ENCODE measurements around the gene CABP2. TPM values are rescaled to one million over a fixed set of nuclear protein-coding genes. Genes with fewer than 3 reads are reported as not detected.

Gene CABP2
- total RNA-seq, 1 donor = not detected

DNA sequence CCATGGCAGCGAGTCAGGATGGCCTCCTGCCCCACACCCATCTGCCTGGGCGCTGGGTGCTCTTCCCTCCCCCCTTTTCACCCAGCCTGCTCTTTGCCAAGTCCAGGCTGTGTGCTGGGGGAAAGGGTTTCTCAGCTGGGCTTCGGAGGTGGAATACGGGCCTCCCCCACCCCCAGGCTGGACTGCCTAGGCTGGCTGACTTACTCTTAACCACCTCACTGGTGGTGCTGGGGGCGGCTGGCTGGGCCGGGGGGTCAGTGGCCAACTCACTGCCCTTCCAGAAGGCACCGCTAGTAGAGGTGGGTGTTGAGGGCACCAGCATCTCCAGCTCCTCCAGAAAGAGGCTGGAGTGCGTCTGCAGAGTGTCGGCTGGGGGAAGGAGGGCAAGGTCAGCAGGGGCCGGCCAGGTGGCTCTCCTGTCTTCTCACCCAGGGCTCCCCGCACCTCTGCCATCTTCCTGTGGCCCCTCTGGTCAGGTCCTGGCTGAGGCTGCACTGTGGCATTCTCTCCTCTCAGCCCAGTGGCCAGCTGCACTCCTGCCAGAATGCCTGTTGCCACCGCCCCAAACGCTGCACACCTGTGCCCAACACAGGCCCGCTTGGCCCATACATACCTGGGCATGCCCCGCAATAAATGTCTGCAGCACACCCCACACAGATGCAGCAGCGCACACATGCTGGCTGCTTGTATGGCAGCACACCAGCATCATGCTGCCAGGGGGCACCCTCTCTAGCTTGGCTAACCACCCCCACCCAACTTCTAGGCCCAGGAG, 27.8 kb downstream of the CABP2 start:
- TF ChIP-seq, protein P1, sequence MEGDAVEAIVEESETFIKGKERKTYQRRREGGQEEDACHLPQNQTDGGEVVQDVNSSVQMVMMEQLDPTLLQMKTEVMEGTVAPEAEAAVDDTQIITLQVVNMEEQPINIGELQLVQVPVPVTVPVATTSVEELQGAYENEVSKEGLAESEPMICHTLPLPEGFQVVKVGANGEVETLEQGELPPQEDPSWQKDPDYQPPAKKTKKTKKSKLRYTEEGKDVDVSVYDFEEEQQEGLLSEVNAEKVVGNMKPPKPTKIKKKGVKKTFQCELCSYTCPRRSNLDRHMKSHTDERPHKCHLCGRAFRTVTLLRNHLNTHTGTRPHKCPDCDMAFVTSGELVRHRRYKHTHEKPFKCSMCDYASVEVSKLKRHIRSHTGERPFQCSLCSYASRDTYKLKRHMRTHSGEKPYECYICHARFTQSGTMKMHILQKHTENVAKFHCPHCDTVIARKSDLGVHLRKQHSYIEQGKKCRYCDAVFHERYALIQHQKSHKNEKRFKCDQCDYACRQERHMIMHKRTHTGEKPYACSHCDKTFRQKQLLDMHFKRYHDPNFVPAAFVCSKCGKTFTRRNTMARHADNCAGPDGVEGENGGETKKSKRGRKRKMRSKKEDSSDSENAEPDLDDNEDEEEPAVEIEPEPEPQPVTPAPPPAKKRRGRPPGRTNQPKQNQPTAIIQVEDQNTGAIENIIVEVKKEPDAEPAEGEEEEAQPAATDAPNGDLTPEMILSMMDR (IDR thresholded peaks at IDR 0.05; ENCODE audit: insufficient read depth, low read length) = no peak
- no peak overlapping the region for H3K4me3 ChIP-seq (ENCODE audit: low read depth, low read length)
- DNase-seq (ENCODE audit: low read depth) = no peak

DNA sequence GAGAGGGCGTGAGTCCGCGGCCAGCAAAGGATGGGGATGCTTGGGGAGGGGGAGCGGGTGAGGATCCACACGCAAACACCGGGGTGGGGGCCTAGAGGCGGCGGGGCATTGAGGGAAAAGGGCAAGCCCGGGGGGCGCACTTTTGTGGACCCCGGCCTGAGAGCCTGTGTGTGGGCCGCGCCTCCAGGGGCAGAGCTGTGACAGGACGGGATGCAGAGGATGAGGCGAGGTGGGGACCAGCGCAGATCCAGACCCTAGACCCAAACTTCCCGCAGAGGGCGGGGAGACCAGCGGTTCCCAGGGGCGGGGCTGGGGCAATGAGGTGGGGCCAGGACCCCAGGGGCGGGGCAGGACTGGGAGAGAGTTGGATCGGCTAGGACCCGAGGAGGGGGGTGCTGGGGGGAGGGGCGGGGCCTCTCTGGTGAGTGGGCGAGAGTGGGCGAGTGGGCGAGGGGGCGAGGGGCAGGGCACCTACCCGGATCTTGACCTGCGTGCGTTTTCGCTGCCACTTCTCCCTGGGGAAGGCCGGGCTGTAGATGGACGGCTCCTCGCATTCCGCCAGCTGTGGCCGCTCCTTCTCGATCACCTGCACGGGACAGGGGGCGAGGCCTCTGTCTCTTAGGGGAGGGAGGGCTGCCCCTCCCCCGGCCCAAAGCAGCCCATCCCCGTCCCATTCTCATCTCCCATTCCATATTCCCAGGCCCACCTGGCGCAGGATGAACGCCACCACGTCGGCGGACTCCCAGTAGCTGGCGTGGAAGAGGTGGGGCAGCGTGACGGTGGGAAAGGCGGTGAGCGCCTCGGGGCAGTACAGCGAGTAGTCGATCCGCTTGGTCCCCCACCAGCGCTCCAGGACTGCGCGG, 28.6 kb downstream of the CABP2 start:
- no peak overlapping the region for H3K4me3 ChIP-seq (ENCODE audit: low read depth, low read length)

DNA sequence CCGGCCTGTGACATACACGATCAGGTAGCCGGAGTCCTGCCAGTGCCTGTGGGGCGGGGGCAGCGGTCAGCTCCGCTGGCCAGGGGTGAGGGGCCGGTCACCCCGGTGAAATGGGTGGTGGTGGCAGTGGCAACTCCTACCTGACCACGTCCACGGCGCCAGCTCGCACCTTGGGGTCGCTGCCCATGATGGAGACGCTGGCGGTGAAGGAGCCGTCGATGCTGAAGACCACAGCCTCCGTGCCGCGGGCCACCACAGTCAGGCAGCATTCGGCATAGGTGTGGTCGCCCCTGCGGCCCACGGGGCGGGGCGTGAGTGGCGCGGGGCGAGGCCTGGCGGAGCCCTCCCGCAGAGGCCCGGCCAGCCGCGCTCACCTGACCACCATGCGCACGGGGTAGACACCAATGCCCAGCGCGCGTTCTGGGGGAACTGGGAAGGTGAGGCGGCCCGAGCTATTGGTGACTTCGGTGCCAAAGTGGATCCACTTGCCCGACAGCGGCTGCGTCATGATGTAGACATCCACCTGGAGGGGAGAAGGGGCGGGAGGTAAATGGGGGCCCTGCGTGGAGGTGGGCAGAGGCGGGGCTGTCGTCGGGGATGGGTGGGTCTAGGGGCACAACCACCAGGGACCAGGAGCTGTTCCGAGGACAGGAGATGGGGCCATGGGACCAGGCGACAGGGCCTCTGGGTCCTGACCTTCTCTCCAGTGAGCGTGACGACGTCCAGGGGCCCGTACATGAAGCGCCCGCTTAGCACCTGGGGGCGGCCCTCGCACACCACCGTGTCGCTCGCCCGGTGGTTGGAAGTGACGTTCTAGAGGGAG, 29.5 kb downstream of the CABP2 start:
- H3K4me3 ChIP-seq (ENCODE audit: low read depth, low read length) = no peak overlapping the region
- TF ChIP-seq, protein P1 (IDR thresholded peaks at IDR 0.05; ENCODE audit: insufficient read depth, low read length) = no peak
- no peak for DNase-seq (ENCODE audit: low read depth)

More for the DNA sequence above, 28.6 kb downstream of the CABP2 start:
- DNase-seq (ENCODE audit: low read depth) = no peak
- TF ChIP-seq, protein P1 (IDR thresholded peaks at IDR 0.05; ENCODE audit: insufficient read depth, low read length) = no peak

DNA sequence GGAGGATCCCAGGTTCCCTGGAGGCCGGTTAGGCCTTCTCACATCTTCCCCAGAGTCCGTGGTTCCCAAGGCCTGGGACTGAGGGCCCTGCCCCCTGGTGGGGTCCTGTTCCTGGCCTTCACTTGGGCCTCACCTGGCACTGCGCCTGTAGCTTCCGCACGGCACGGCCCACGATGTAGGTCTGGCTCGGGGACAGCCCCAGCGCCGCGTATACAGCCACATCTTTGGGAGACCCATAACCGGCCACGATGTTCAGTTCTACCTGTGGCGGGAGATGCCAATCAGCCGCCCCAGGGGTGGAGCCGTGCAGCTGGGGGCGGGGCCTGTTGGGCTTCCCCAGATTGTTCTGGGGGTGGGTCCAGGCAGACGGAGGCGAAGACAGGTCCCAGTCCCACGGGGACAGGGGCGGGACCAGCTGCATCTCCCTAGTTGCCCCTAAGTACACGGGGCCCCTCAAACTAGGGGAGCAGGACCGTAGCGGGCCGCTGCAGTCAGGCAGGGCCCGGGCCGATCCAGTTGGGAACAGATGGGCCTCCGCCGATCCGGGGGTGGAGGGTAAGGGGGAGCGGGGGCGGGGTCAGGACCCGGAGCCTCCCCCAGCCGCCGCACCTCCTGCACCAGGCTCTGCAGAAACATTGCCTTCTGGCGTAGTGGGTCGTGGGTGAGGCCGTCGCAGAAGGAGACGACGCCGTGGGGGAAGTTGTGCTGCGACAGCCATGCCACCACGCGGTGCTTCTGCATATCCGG, 30.3 kb downstream of the CABP2 start:
- TF ChIP-seq, protein P1 (IDR thresholded peaks at IDR 0.05; ENCODE audit: insufficient read depth, low read length) = no peak
- no peak overlapping the region for H3K4me3 ChIP-seq (ENCODE audit: low read depth, low read length)
- DNase-seq (ENCODE audit: low read depth) = no peak

DNA sequence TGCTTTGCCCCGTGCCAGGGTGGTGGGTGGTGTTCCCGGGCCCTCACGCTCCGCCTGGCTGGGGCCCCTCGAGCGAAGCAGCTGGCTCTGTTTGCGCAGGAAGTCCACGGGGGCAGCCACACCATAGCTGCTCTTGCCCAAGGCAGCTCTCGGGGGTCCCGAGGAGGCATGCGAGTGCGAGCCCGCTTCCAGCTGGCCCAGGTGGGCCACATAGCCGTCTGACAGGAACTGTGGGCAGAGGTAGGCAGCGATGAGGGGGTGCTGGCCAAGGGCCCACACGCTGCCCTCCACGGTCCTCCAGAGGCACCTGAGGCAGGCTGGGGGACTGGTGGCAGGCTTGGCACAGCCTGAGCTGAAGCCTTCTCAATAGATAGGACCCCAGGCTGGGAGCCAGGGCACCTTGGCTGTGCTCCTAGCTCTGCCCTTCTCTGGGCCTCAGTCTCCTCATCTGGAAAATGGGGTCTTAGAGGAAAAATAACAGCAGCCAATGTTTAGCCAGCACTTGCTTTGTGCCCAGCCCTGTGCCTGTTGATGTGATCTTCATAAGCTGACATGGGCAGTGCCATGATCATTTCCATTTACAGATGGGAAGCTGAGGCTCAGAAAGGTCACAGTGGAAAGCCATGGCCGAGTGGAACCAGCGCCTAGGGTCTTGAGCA, 31.0 kb downstream of the CABP2 start:
- DNase-seq (ENCODE audit: low read depth) = no peak

More for the DNA sequence above, 31.0 kb downstream of the CABP2 start:
- TF ChIP-seq, protein P1 (IDR thresholded peaks at IDR 0.05; ENCODE audit: insufficient read depth, low read length) = no peak
- H3K4me3 ChIP-seq (ENCODE audit: low read depth, low read length) = no peak overlapping the region
